GM12878 (cell line): ENCODE results near the gene TSKU. TPM values are rescaled to one million over a fixed set of nuclear protein-coding genes. Genes with fewer than 3 reads are reported as not detected.

Source experiments
- ATAC-seq: fragments of 200-7000 bp; cut with Tn5 transposase; 3 replicates; pipeline ENCODE4 v1.9.1; 2020; ENCODE audit warnings: mild to moderate bottlenecking, moderate library complexity
- BruUV-seq: library from RNA; stranded (reverse); fragments of 400-500 nt; replicated peaks from 2 replicates; lab custom pipeline; 2021; lab: Mats Ljungman, UMichigan
- CTCF ChIA-PET: fragments of 300-600 bp; sonication (Branson Sonifier 250); formaldehyde crosslinking; extraction: SDS; loops from one replicate; lab custom pipeline; 2021; ENCODE audit warnings: inconsistent platforms; lab: Yijun Ruan, JAX
- POLR2A ChIA-PET: fragments of 350-600 bp; formaldehyde crosslinking; extraction: SDS; loops from one replicate; lab custom pipeline; 2021; ENCODE audit warnings: inconsistent platforms; lab: Charles Lee
- RAD21 ChIA-PET: fragments of 300-600 bp; sonication (Branson Sonifier 250); formaldehyde crosslinking; loops from one replicate; lab custom pipeline; 2023; ENCODE audit warnings: antibody characterized with exemption; ENCODE audit not compliant: unreplicated experiment; lab: Charles Lee
- SMC1A ChIA-PET: fragments of 300-600 bp; sonication (Branson Sonifier 250); formaldehyde crosslinking; loops from one replicate; lab custom pipeline; 2023; ENCODE audit not compliant: unreplicated experiment, uncharacterized antibody; lab: Charles Lee
- DNase-seq: peaks from one replicate; pipeline ENCODE4 v3.0.0-alpha.2; 2011; ENCODE audit warnings: low read depth, low spot score
- FAIRE-seq: peaks from 3 replicates; lab custom pipeline; 2011; peaks lifted over from hg19 to GRCh38; lab: Jason Lieb, UNC
- H2AFZ ChIP-seq: 2 replicates; pipeline ENCODE4 v1.6.0; 2011; ENCODE audit warnings: low read depth, low read length, control low read depth; ENCODE audit not compliant: control insufficient read depth
- H3K27ac ChIP-seq: 2 replicates; pipeline ENCODE4 v1.5.1; 2011; ENCODE audit warnings: control low read depth; ENCODE audit not compliant: control insufficient read depth, insufficient read depth
- H3K27me3 ChIP-seq, 2 experiments: replicated peaks in 1 of 2; 2 replicates each; pipeline versions ENCODE4 v1.6.0 to v1.6.1; 2011; ENCODE audit warnings: low read length in 1 of 2; ENCODE audit not compliant: control insufficient read depth in 2 of 2, insufficient read depth in 2 of 2
- H3K36me3 ChIP-seq, 2 experiments: 2 replicates each; pipeline ENCODE4 v1.5.1; 2011; ENCODE audit warnings: low read length in 1 of 2; ENCODE audit not compliant: control insufficient read depth in 2 of 2, insufficient read depth in 2 of 2
- H3K4me1 ChIP-seq: 2 replicates; pipeline ENCODE4 v1.6.1; 2011; ENCODE audit warnings: mild to moderate bottlenecking, low read length, moderate library complexity, mixed read lengths; ENCODE audit not compliant: control insufficient read depth, insufficient read depth
- H3K4me2 ChIP-seq: 2 replicates; pipeline ENCODE4 v1.6.0; 2011; ENCODE audit warnings: control low read depth; ENCODE audit not compliant: control insufficient read depth, insufficient read depth
- H3K4me3 ChIP-seq: fragments of 200-600 bp; sonication (generic); 2 replicates; pipeline ENCODE4 v1.5.1; 2016
- H3K79me2 ChIP-seq: 2 replicates; pipeline ENCODE4 v1.6.0; 2011; ENCODE audit warnings: low read length; ENCODE audit not compliant: control insufficient read depth, insufficient read depth
- H3K9ac ChIP-seq: 2 replicates; pipeline ENCODE4 v1.8.0; 2011; ENCODE audit warnings: low read length, control low read depth, mixed read lengths; ENCODE audit not compliant: control insufficient read depth, insufficient read depth
- H3K9me3 ChIP-seq: replicated peaks from 3 replicates; pipeline ENCODE4 v1.5.1; 2011; ENCODE audit warnings: mild to moderate bottlenecking, low read length; ENCODE audit not compliant: control insufficient read depth, insufficient read depth
- H4K20me1 ChIP-seq: 2 replicates; pipeline ENCODE4 v1.6.0; 2011; ENCODE audit not compliant: control insufficient read depth, insufficient read depth
- CBFB ChIP-seq: IDR thresholded peaks from 2 replicates; pipeline ENCODE4 v1.6.1; 2016; ENCODE audit warnings: antibody characterized with exemption, low read depth
- CBX3 ChIP-seq: fragments of 200-600 bp; sonication (generic); IDR thresholded peaks from 2 replicates; pipeline ENCODE4 v1.6.1; 2016; ENCODE audit warnings: low read depth, borderline replicate concordance
- FOS ChIP-seq: IDR thresholded peaks from 3 replicates; pipeline ENCODE4 v1.6.1; 2011; ENCODE audit warnings: borderline replicate concordance; ENCODE audit not compliant: insufficient read length; ENCODE audit errors: extremely low read depth
- IKZF2 ChIP-seq, 2 experiments: fragments of 450-650 bp; IDR thresholded peaks; 2 replicates each; pipeline ENCODE4 v1.6.1; 2017; ENCODE audit warnings: mild to moderate bottlenecking in 2 of 2, moderate library complexity in 2 of 2
- JUNB ChIP-seq: IDR thresholded peaks from 2 replicates; pipeline ENCODE4 v1.6.1; 2016; ENCODE audit warnings: antibody characterized with exemption, mild to moderate bottlenecking
- MEF2B ChIP-seq: fragments of 450-650 bp; IDR thresholded peaks from 2 replicates; pipeline ENCODE4 v1.6.1; 2018; ENCODE audit warnings: mild to moderate bottlenecking, moderate library complexity; ENCODE audit not compliant: partially characterized antibody, poor library complexity, severe bottlenecking
- MYB ChIP-seq: fragments of 150-350 bp; IDR thresholded peaks from 2 replicates; pipeline ENCODE4 v1.6.1; 2014; ENCODE audit warnings: mild to moderate bottlenecking, low read depth, low read length, borderline replicate concordance
- RAD21 ChIP-seq: IDR thresholded peaks from 2 replicates; pipeline ENCODE4 v1.6.1; 2011; ENCODE audit warnings: mild to moderate bottlenecking, low read depth, low read length, moderate library complexity; ENCODE audit not compliant: insufficient read depth
- SP1 ChIP-seq: IDR thresholded peaks from one replicate; pipeline ENCODE4 v1.6.1; 2011; ENCODE audit warnings: low read depth, low read length
- TCF12 ChIP-seq: IDR thresholded peaks from 2 replicates; pipeline ENCODE4 v1.6.1; 2011; ENCODE audit warnings: low read depth, mild to moderate bottlenecking, low read length
- TCF3 ChIP-seq: IDR thresholded peaks from 2 replicates; pipeline ENCODE4 v1.6.1; 2012; ENCODE audit warnings: low read depth, mild to moderate bottlenecking, low read length, borderline replicate concordance; ENCODE audit not compliant: insufficient read depth
- ZNF384 ChIP-seq: IDR thresholded peaks from 2 replicates; pipeline ENCODE4 v1.6.1; 2012; ENCODE audit warnings: low read depth, mild to moderate bottlenecking, low read length, improper control_type of control experiment, borderline replicate concordance
- in situ Hi-C: fragments of 300-500 bp; cut with MboI; formaldehyde crosslinking; loops from 9 replicates; pipeline ENCODE4 v1.14.3; 2018; ENCODE audit warnings: mixed read lengths
- intact Hi-C: fragments of 100-400 bp; cut with micrococcal nuclease; formaldehyde crosslinking; loops from one replicate; pipeline ENCODE4 v1.14.2; 2022; ENCODE audit not compliant: unreplicated experiment
- polyA plus RNA-seq, 11 experiments: library from polyadenylated mRNA; depleted of rRNA in 4 of 11; unstranded in 6 of 11; stranded (reverse) in 5 of 11; fragments of >200 nt; fragmentation: Nextera tagmentation in 4 of 11; fragmentation: Illumina TruSeq in 1 of 11; extraction: Ambion mirVana in 4 of 11; extraction: Trizol in 1 of 11; gene quantifications; 1 replicate in 1 of 11; 2 replicates in 10 of 11; pipeline versions ENCODE4 v1.2.1 to v1.2.3, GENCODE V29; 2011 to 2016; ENCODE audit warnings: inconsistent platforms in 2 of 11, missing spikeins in 2 of 11, low read depth in 1 of 11
- total RNA-seq, 4 experiments: library from RNA; depleted of rRNA in 3 of 4; stranded (reverse); fragments of >200 nt in 3 of 4; fragmentation: Illumina TruSeq in 1 of 4; extraction: Trizol in 1 of 4; gene quantifications; 2 replicates each; pipeline versions ENCODE4 v1.2.1 to v1.2.3, GENCODE V29; 2013 to 2021
- TF ChIP-seq, protein P1 (sequence below): fragments of 450-650 bp; conservative IDR thresholded peaks from 2 replicates; pipeline ENCODE4 v1.6.1; 2017; ENCODE audit warnings: mild to moderate bottlenecking, moderate library complexity
- TF ChIP-seq, protein P2 (sequence below): fragments of 450-650 bp; IDR thresholded peaks from 2 replicates; pipeline ENCODE4 v1.6.1; 2017; ENCODE audit warnings: mild to moderate bottlenecking
- TF ChIP-seq, protein P3 (sequence below): fragments of 450-650 bp; IDR thresholded peaks from 2 replicates; pipeline ENCODE4 v1.6.1; 2018; ENCODE audit warnings: mild to moderate bottlenecking, low read depth, moderate library complexity; ENCODE audit not compliant: partially characterized antibody
- TF ChIP-seq, protein P4 (sequence below): IDR thresholded peaks from 2 replicates; pipeline ENCODE4 v1.6.1; 2011; ENCODE audit warnings: low read depth, mild to moderate bottlenecking, low read length, moderate library complexity, borderline replicate concordance; ENCODE audit errors: extremely low read depth
- TF ChIP-seq, protein P5 (sequence below): IDR thresholded peaks from 2 replicates; pipeline ENCODE4 v1.6.1; 2012; ENCODE audit warnings: low read length, inconsistent platforms

The TSKU gene
- total and polyA plus RNA-seq, 10 of the 15 experiments (the other 5 are each of a cell fraction or from before 2014, with no cell fraction given) = 0.04 to 1.5 (median 0.62) TPM

DNA sequence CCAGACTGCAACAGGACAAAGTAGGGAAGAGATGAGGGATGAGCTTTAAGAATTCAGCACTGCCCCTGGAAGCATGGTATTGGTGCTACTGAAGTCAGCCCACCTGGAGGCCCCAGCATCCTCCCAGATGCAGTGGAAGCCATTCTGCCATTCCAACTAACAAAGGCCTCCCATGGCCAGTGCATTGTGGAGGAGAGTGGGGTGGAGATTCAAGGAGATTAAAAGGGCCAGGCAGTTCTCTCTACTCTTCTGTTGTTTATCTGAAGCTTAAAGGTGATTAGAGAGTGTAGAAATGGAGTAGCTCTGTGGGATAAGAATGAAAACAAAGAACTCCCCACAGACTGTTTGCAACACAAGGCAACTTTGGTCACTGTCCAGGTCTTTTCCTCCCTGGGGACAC lies 24.1 kb upstream of the TSKU start:
- peaks cover 0 to 1% of the 10 kb centered on the region in 2 experiments; a peak in 3 of 4 replicates for H3K27me3 ChIP-seq
- H3K36me3 ChIP-seq = no peaks in the 10 kb centered on the region
- TF ChIP-seq RAD21 = no peak
- TF ChIP-seq TCF3 = no peak
- TF ChIP-seq, protein P1, sequence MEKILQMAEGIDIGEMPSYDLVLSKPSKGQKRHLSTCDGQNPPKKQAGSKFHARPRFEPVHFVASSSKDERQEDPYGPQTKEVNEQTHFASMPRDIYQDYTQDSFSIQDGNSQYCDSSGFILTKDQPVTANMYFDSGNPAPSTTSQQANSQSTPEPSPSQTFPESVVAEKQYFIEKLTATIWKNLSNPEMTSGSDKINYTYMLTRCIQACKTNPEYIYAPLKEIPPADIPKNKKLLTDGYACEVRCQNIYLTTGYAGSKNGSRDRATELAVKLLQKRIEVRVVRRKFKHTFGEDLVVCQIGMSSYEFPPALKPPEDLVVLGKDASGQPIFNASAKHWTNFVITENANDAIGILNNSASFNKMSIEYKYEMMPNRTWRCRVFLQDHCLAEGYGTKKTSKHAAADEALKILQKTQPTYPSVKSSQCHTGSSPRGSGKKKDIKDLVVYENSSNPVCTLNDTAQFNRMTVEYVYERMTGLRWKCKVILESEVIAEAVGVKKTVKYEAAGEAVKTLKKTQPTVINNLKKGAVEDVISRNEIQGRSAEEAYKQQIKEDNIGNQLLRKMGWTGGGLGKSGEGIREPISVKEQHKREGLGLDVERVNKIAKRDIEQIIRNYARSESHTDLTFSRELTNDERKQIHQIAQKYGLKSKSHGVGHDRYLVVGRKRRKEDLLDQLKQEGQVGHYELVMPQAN = no peak
- TF ChIP-seq, protein P2, sequence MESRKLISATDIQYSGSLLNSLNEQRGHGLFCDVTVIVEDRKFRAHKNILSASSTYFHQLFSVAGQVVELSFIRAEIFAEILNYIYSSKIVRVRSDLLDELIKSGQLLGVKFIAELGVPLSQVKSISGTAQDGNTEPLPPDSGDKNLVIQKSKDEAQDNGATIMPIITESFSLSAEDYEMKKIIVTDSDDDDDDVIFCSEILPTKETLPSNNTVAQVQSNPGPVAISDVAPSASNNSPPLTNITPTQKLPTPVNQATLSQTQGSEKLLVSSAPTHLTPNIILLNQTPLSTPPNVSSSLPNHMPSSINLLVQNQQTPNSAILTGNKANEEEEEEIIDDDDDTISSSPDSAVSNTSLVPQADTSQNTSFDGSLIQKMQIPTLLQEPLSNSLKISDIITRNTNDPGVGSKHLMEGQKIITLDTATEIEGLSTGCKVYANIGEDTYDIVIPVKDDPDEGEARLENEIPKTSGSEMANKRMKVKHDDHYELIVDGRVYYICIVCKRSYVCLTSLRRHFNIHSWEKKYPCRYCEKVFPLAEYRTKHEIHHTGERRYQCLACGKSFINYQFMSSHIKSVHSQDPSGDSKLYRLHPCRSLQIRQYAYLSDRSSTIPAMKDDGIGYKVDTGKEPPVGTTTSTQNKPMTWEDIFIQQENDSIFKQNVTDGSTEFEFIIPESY = no peak
- TF ChIP-seq CBFB = no peak
- no peak for TF ChIP-seq TCF12
- TF ChIP-seq SP1 = no peak
- no peak for TF ChIP-seq JUNB
- no peak for TF ChIP-seq ZNF384
- TF ChIP-seq CBX3 = no peak
- TF ChIP-seq, protein P3, sequence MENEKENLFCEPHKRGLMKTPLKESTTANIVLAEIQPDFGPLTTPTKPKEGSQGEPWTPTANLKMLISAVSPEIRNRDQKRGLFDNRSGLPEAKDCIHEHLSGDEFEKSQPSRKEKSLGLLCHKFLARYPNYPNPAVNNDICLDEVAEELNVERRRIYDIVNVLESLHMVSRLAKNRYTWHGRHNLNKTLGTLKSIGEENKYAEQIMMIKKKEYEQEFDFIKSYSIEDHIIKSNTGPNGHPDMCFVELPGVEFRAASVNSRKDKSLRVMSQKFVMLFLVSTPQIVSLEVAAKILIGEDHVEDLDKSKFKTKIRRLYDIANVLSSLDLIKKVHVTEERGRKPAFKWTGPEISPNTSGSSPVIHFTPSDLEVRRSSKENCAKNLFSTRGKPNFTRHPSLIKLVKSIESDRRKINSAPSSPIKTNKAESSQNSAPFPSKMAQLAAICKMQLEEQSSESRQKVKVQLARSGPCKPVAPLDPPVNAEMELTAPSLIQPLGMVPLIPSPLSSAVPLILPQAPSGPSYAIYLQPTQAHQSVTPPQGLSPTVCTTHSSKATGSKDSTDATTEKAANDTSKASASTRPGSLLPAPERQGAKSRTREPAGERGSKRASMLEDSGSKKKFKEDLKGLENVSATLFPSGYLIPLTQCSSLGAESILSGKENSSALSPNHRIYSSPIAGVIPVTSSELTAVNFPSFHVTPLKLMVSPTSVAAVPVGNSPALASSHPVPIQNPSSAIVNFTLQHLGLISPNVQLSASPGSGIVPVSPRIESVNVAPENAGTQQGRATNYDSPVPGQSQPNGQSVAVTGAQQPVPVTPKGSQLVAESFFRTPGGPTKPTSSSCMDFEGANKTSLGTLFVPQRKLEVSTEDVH = no peak
- TF ChIP-seq IKZF2 (IDR thresholded peaks at IDR 0.05) = no peak
- TF ChIP-seq FOS = no peak
- TF ChIP-seq MYB = no peak
- no peak for TF ChIP-seq MEF2B
- TF ChIP-seq, protein P4, sequence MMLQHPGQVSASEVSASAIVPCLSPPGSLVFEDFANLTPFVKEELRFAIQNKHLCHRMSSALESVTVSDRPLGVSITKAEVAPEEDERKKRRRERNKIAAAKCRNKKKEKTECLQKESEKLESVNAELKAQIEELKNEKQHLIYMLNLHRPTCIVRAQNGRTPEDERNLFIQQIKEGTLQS = no peak
- TF ChIP-seq, protein P5, sequence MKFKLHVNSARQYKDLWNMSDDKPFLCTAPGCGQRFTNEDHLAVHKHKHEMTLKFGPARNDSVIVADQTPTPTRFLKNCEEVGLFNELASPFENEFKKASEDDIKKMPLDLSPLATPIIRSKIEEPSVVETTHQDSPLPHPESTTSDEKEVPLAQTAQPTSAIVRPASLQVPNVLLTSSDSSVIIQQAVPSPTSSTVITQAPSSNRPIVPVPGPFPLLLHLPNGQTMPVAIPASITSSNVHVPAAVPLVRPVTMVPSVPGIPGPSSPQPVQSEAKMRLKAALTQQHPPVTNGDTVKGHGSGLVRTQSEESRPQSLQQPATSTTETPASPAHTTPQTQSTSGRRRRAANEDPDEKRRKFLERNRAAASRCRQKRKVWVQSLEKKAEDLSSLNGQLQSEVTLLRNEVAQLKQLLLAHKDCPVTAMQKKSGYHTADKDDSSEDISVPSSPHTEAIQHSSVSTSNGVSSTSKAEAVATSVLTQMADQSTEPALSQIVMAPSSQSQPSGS = no peak
- intact Hi-C loops (no loop called here), in situ Hi-C loops (no loop called here)
- H3K4me3 ChIP-seq = no peak overlapping the region
- ChIA-PET CTCF (no interaction called here), SMC1A (no interaction called here), RAD21 (no interaction called here), POLR2A (no interaction called here)
- H2AFZ ChIP-seq = no peak overlapping the region
- DNase-seq (no peak), FAIRE-seq (no peak), ATAC-seq (no peak)
- H3K4me2 ChIP-seq = no peak overlapping the region
- H3K9ac ChIP-seq = no peak overlapping the region
- H3K4me1 ChIP-seq = no peaks in the 10 kb centered on the region; the same call in 1 of the 2 replicates
- no peak overlapping the region for H3K27ac ChIP-seq
- no peaks in the 10 kb centered on the region for H3K9me3 ChIP-seq
- no peaks in the 10 kb centered on the region for H3K79me2 ChIP-seq
- no peaks in the 10 kb centered on the region; the same call in 1 of the 2 replicates for H4K20me1 ChIP-seq
- BruUV-seq = no TSS peak
